Measurements from ENCODE around the gene SLC10A7.
A peak's percentile ranks its signal among the peaks of the same experiment; 100 is the strongest.

SLC10A7 gene

GRCh38 chr4:146488495-146489174 lies 33.1 kb downstream of the SLC10A7 start:
- no peak for FAIRE-seq
- DNase-seq (ENCODE audit: insufficient read length), result no peak
- TF ChIP-seq POLR2A (IDR thresholded peaks at IDR 0.05; ENCODE audit: low read depth, low read length), result no peak
- TF ChIP-seq TAF1 (IDR thresholded peaks at IDR 0.05; ENCODE audit: borderline replicate concordance, low read depth, low read length), result no peak
- no peak for TF ChIP-seq POLR2AphosphoS5 (IDR thresholded peaks at IDR 0.05; ENCODE audit: low read depth, low read length)

GRCh38 chr4:146486565-146486964 lies 35.2 kb downstream of the SLC10A7 start:
- TF ChIP-seq TAF1 (IDR thresholded peaks at IDR 0.05; ENCODE audit: borderline replicate concordance, low read depth, low read length), result no peak
- no peak for TF ChIP-seq POLR2A (IDR thresholded peaks at IDR 0.05; ENCODE audit: low read depth, low read length)
- no peak for TF ChIP-seq POLR2AphosphoS5 (IDR thresholded peaks at IDR 0.05; ENCODE audit: low read depth, low read length)
- FAIRE-seq (peak; percentile 80), DNase-seq (ENCODE audit: insufficient read length) (no peak)

- FAIRE-seq (no peak), DNase-seq (ENCODE audit: insufficient read length) (no peak)
- no peak for TF ChIP-seq POLR2AphosphoS5 (IDR thresholded peaks at IDR 0.05; ENCODE audit: low read depth, low read length)
- no peak for TF ChIP-seq TAF1 (IDR thresholded peaks at IDR 0.05; ENCODE audit: borderline replicate concordance, low read depth, low read length)
- TF ChIP-seq POLR2A (IDR thresholded peaks at IDR 0.05; ENCODE audit: low read depth, low read length), result no peak
Measured at GRCh38 chr4:146485968-146486367, 35.8 kb downstream of the SLC10A7 start.

GRCh38 chr4:146482788-146483187 lies 39.0 kb downstream of the SLC10A7 start:
- DNase-seq (ENCODE audit: insufficient read length) (no peak), FAIRE-seq (no peak)
- TF ChIP-seq POLR2A (IDR thresholded peaks at IDR 0.05; ENCODE audit: low read depth, low read length) (no peak), TAF1 (IDR thresholded peaks at IDR 0.05; ENCODE audit: borderline replicate concordance, low read depth, low read length) (no peak), POLR2AphosphoS5 (IDR thresholded peaks at IDR 0.05; ENCODE audit: low read depth, low read length) (no peak)

- no peak for FAIRE-seq
- TF ChIP-seq POLR2AphosphoS5 (IDR thresholded peaks at IDR 0.05; ENCODE audit: low read depth, low read length) (no peak), POLR2A (IDR thresholded peaks at IDR 0.05; ENCODE audit: low read depth, low read length) (no peak), TAF1 (IDR thresholded peaks at IDR 0.05; ENCODE audit: borderline replicate concordance, low read depth, low read length) (no peak)
- DNase-seq (ENCODE audit: insufficient read length), result no peak
Measured at GRCh38 chr4:146481246-146481645, 40.5 kb downstream of the SLC10A7 start.

GRCh38 chr4:146478009-146478408 lies 43.7 kb downstream of the SLC10A7 start:
- no peak for TF ChIP-seq TAF1 (IDR thresholded peaks at IDR 0.05; ENCODE audit: borderline replicate concordance, low read depth, low read length)
- no peak for TF ChIP-seq POLR2AphosphoS5 (IDR thresholded peaks at IDR 0.05; ENCODE audit: low read depth, low read length)
- TF ChIP-seq POLR2A (IDR thresholded peaks at IDR 0.05; ENCODE audit: low read depth, low read length), result no peak
- FAIRE-seq (no peak), DNase-seq (ENCODE audit: insufficient read length) (no peak)

GRCh38 chr4:146477054-146477453 lies 44.7 kb downstream of the SLC10A7 start:
- TF ChIP-seq POLR2A (IDR thresholded peaks at IDR 0.05; ENCODE audit: low read depth, low read length), result no peak
- no peak for DNase-seq (ENCODE audit: insufficient read length)

GRCh38 chr4:146472404-146472803 lies 49.3 kb downstream of the SLC10A7 start:
- FAIRE-seq (no peak), DNase-seq (ENCODE audit: insufficient read length) (no peak)
- TF ChIP-seq TAF1 (IDR thresholded peaks at IDR 0.05; ENCODE audit: borderline replicate concordance, low read depth, low read length), result no peak
- no peak for TF ChIP-seq POLR2AphosphoS5 (IDR thresholded peaks at IDR 0.05; ENCODE audit: low read depth, low read length)

More at GRCh38 chr4:146477054-146477453, 44.7 kb downstream of the SLC10A7 start:
- FAIRE-seq, result no peak

GRCh38 chr4:146470604-146471003 lies 51.1 kb downstream of the SLC10A7 start:
- no peak for DNase-seq (ENCODE audit: insufficient read length)
- no peak for FAIRE-seq
- no peak for TF ChIP-seq TAF1 (IDR thresholded peaks at IDR 0.05; ENCODE audit: borderline replicate concordance, low read depth, low read length)
- no peak for TF ChIP-seq POLR2A (IDR thresholded peaks at IDR 0.05; ENCODE audit: low read depth, low read length)
- TF ChIP-seq POLR2AphosphoS5 (IDR thresholded peaks at IDR 0.05; ENCODE audit: low read depth, low read length), result no peak

- DNase-seq (ENCODE audit: insufficient read length) (no peak), FAIRE-seq (no peak)
- TF ChIP-seq TAF1 (IDR thresholded peaks at IDR 0.05; ENCODE audit: borderline replicate concordance, low read depth, low read length), result no peak
- no peak for TF ChIP-seq POLR2AphosphoS5 (IDR thresholded peaks at IDR 0.05; ENCODE audit: low read depth, low read length)
- TF ChIP-seq POLR2A (IDR thresholded peaks at IDR 0.05; ENCODE audit: low read depth, low read length), result no peak
Measured at GRCh38 chr4:146469022-146469421, 52.7 kb downstream of the SLC10A7 start.

GRCh38 chr4:146465628-146466027 lies 56.1 kb downstream of the SLC10A7 start:
- FAIRE-seq, result no peak
- DNase-seq (ENCODE audit: insufficient read length), result no peak
- TF ChIP-seq TAF1 (IDR thresholded peaks at IDR 0.05; ENCODE audit: borderline replicate concordance, low read depth, low read length), result no peak
- TF ChIP-seq POLR2A (IDR thresholded peaks at IDR 0.05; ENCODE audit: low read depth, low read length), result no peak
- no peak for TF ChIP-seq POLR2AphosphoS5 (IDR thresholded peaks at IDR 0.05; ENCODE audit: low read depth, low read length)

GRCh38 chr4:146462251-146462650 lies 59.5 kb downstream of the SLC10A7 start:
- no peak for FAIRE-seq

More at GRCh38 chr4:146462251-146462650, 59.5 kb downstream of the SLC10A7 start:
- no peak for DNase-seq (ENCODE audit: insufficient read length)
- TF ChIP-seq POLR2AphosphoS5 (IDR thresholded peaks at IDR 0.05; ENCODE audit: low read depth, low read length), result no peak
- TF ChIP-seq POLR2A (IDR thresholded peaks at IDR 0.05; ENCODE audit: low read depth, low read length), result no peak
- no peak for TF ChIP-seq TAF1 (IDR thresholded peaks at IDR 0.05; ENCODE audit: borderline replicate concordance, low read depth, low read length)

Measured in GM12892 (cell line).